H9 (cell line): Measurements from ENCODE around the gene ROCK1. TPM values are rescaled to one million over a fixed set of nuclear protein-coding genes. Genes with fewer than 3 reads are reported as not detected.

Experiments used
- DNase-seq: peaks from one replicate; pipeline ENCODE4 v3.0.0-alpha.2; 2017
- H2AFZ ChIP-seq: one replicate; pipeline ENCODE4 v1.6.1; 2013; ENCODE audit warnings: mild to moderate bottlenecking, low read length, control low read depth, moderate library complexity
- H2AK5ac ChIP-seq: 2 replicates; pipeline ENCODE4 v1.6.1; 2013; ENCODE audit warnings: low read length, control low read depth, mixed read lengths; ENCODE audit not compliant: insufficient read length
- H2BK120ac ChIP-seq: one replicate; pipeline ENCODE4 v1.6.1; 2013; ENCODE audit warnings: low read depth, mild to moderate bottlenecking, low read length, control low read depth, inconsistent platforms; ENCODE audit not compliant: poor library complexity, severe bottlenecking
- H2BK12ac ChIP-seq: 2 replicates; pipeline ENCODE4 v1.6.1; 2013; ENCODE audit warnings: low read length, control low read depth, mixed read lengths, low read depth; ENCODE audit not compliant: insufficient read length
- H2BK15ac ChIP-seq: 2 replicates; pipeline ENCODE4 v1.6.1; 2013; ENCODE audit warnings: low read depth, low read length, control low read depth
- H2BK20ac ChIP-seq: one replicate; pipeline ENCODE4 v1.6.1; 2013; ENCODE audit warnings: low read depth, mild to moderate bottlenecking, low read length, control low read depth, inconsistent platforms; ENCODE audit not compliant: poor library complexity, severe bottlenecking
- H2BK5ac ChIP-seq: 2 replicates; pipeline ENCODE4 v1.6.1; 2013; ENCODE audit warnings: low read length, control low read depth, mixed read lengths; ENCODE audit not compliant: insufficient read length
- H3K14ac ChIP-seq: 2 replicates; pipeline ENCODE4 v1.6.1; 2013; ENCODE audit warnings: low read length, control low read depth; ENCODE audit not compliant: insufficient read depth
- H3K18ac ChIP-seq: 2 replicates; pipeline ENCODE4 v1.6.1; 2013; ENCODE audit warnings: low read depth, mild to moderate bottlenecking, mixed read lengths, low read length, control low read depth; ENCODE audit not compliant: insufficient read length
- H3K23ac ChIP-seq: 2 replicates; pipeline ENCODE4 v1.6.1; 2013; ENCODE audit warnings: low read length, control low read depth, mixed read lengths, low read depth; ENCODE audit not compliant: insufficient read length
- H3K23me2 ChIP-seq: 2 replicates; pipeline ENCODE4 v1.6.1; 2013; ENCODE audit warnings: low read depth, mild to moderate bottlenecking, mixed read lengths, low read length, control low read depth; ENCODE audit not compliant: insufficient read length, poor library complexity, severe bottlenecking
- H3K27ac ChIP-seq: 2 replicates; pipeline ENCODE4 v1.5.1; 2013; ENCODE audit warnings: low read length, control low read depth, mixed read lengths, low read depth; ENCODE audit not compliant: insufficient read length
- H3K27me3 ChIP-seq: 2 replicates; pipeline ENCODE4 v1.6.1; 2013; ENCODE audit warnings: low read length, control low read depth, inconsistent platforms; ENCODE audit not compliant: insufficient read depth
- H3K4ac ChIP-seq: 2 replicates; pipeline ENCODE4 v1.6.1; 2013; ENCODE audit warnings: low read depth, mild to moderate bottlenecking, control low read depth, inconsistent platforms, low read length, moderate library complexity
- H3K4me1 ChIP-seq: 2 replicates; pipeline ENCODE4 v1.6.1; 2013; ENCODE audit warnings: low read length, control low read depth, inconsistent platforms; ENCODE audit not compliant: insufficient read depth
- H3K4me2 ChIP-seq: 2 replicates; pipeline ENCODE4 v1.6.1; 2013; ENCODE audit warnings: low read length, control low read depth, mixed read lengths; ENCODE audit not compliant: insufficient read length, insufficient read depth
- H3K56ac ChIP-seq: 2 replicates; pipeline ENCODE4 v1.6.1; 2013; ENCODE audit warnings: low read depth, mild to moderate bottlenecking, mixed read lengths, low read length, control low read depth; ENCODE audit not compliant: insufficient read length
- H3K79me1 ChIP-seq: 2 replicates; pipeline ENCODE4 v1.6.1; 2013; ENCODE audit warnings: low read depth, mild to moderate bottlenecking, moderate library complexity, low read length, control low read depth, inconsistent platforms; ENCODE audit not compliant: insufficient read depth, poor library complexity, severe bottlenecking
- H3K79me2 ChIP-seq: 2 replicates; pipeline ENCODE4 v1.6.1; 2013; ENCODE audit warnings: low read length, control low read depth, inconsistent platforms; ENCODE audit not compliant: insufficient read depth
- H3K9ac ChIP-seq: 2 replicates; pipeline ENCODE4 v1.6.1; 2013; ENCODE audit warnings: low read length, control low read depth, mixed read lengths; ENCODE audit not compliant: insufficient read length; ENCODE audit errors: extremely low read depth
- H3K9me3 ChIP-seq: one replicate; pipeline ENCODE4 v1.6.1; 2013; ENCODE audit warnings: low read depth, low read length, inconsistent platforms; ENCODE audit not compliant: control insufficient read depth
- H3T11ph ChIP-seq: one replicate; pipeline ENCODE4 v1.6.1; 2013; ENCODE audit warnings: mild to moderate bottlenecking, low read length, control low read depth, inconsistent platforms
- H4K20me1 ChIP-seq: one replicate; pipeline ENCODE4 v1.6.1; 2013; ENCODE audit not compliant: control insufficient read depth, insufficient read length, insufficient read depth
- H4K5ac ChIP-seq: 2 replicates; pipeline ENCODE4 v1.6.1; 2013; ENCODE audit warnings: low read depth, mild to moderate bottlenecking, mixed read lengths, low read length, control low read depth; ENCODE audit not compliant: insufficient read length
- H4K8ac ChIP-seq: replicated peaks from 2 replicates; pipeline ENCODE4 v1.6.1; 2013; ENCODE audit warnings: low read length, control low read depth, mixed read lengths, low read depth; ENCODE audit not compliant: insufficient read length
- H4K91ac ChIP-seq: 2 replicates; pipeline ENCODE4 v1.6.1; 2013; ENCODE audit warnings: low read depth, mild to moderate bottlenecking, moderate library complexity, mixed read lengths, low read length, control low read depth; ENCODE audit not compliant: insufficient read length
- H3K27ac Mint-ChIP-seq, 3 experiments: 2 replicates in 2 of 3; 3 replicates in 1 of 3; pipeline ENCODE4 v1.8.0; 2020 to 2021; ENCODE audit warnings: mixed read lengths in 3 of 3, mild to moderate bottlenecking in 1 of 3, moderate library complexity in 1 of 3
- H3K27me3 Mint-ChIP-seq: 2 replicates; pipeline ENCODE4 v1.8.0; 2021; ENCODE audit warnings: low read depth, mild to moderate bottlenecking, moderate library complexity, mixed read lengths
- H3K36me3 Mint-ChIP-seq, 3 experiments: 2 replicates in 2 of 3; 3 replicates in 1 of 3; pipeline ENCODE4 v1.8.0; 2020 to 2021; ENCODE audit warnings: low read depth in 3 of 3, mixed read lengths in 3 of 3; ENCODE audit not compliant: insufficient read depth in 1 of 3
- H3K4me1 Mint-ChIP-seq, 2 experiments: 2 replicates each; pipeline ENCODE4 v1.8.0; 2020; ENCODE audit warnings: mixed read lengths in 2 of 2
- H3K4me3 Mint-ChIP-seq, 2 experiments: 2 replicates in 1 of 2; 3 replicates in 1 of 2; pipeline ENCODE4 v1.8.0; 2020 to 2021; ENCODE audit warnings: mild to moderate bottlenecking in 2 of 2, mixed read lengths in 2 of 2, moderate library complexity in 1 of 2
- H3K9me3 Mint-ChIP-seq, 2 experiments: 2 replicates in 1 of 2; 3 replicates in 1 of 2; pipeline ENCODE4 v1.8.0; 2020; ENCODE audit warnings: mild to moderate bottlenecking in 2 of 2, mixed read lengths in 2 of 2, moderate library complexity in 1 of 2
- CTCF ChIP-seq: fragments of 200-600 bp; sonication (generic); conservative IDR thresholded peaks from 3 replicates; pipeline ENCODE4 v1.8.0; 2021; ENCODE audit warnings: antibody characterized with exemption, mild to moderate bottlenecking
- WGBS: extraction: QIAGEN DNeasy Blood & Tissue Kit; methylation state at CpG from one replicate; pipeline ENCODE4 v1.1.7; 2013; ENCODE audit warnings: missing lambda C conversion rate, low lambda C conversion rate, mixed read lengths; ENCODE audit not compliant: insufficient read length; ENCODE audit errors: extremely low coverage; 5-methylcytosine and 5-hydroxymethylcytosine counted together
- long read RNA-seq: library from polyadenylated mRNA; unstranded; transcript quantifications from one replicate; pipeline ENCODE4 v2.0.0, GENCODE V29; 2020
- total RNA-seq: library from RNA; stranded (reverse); gene quantifications from 2 replicates; pipeline ENCODE4 v1.2.1, GENCODE V29; 2021

The ROCK1 gene
- 37.6 and 38.2 TPM in 2 replicates for total RNA-seq
- long read RNA-seq, partial matches to known transcripts: 318 of 346 reads
- long read RNA-seq, other reads (novel, unspliced or antisense): 28 of 346 reads

- Histone ChIP-seq H2AFZ (peak within 1 kb of the TSS; percentile 97), H4K5ac (no peak within 1 kb of the TSS), H3K79me2 (peaks cover 22% of the 10 kb centered on the region; the same call in 1 of the 2 replicates), H4K20me1 (no peaks in the 10 kb centered on the region), H2BK15ac (no peak within 1 kb of the TSS), H3K14ac (peak within 1 kb of the TSS; percentile 98), H3K4ac (no peak within 1 kb of the TSS), H3K79me1 (no peaks in the 10 kb centered on the region), H3K4me2 (peak within 1 kb of the TSS; percentile 86), H4K91ac (no peak within 1 kb of the TSS), H3K23ac (no peak within 1 kb of the TSS), H2BK120ac (no peak within 1 kb of the TSS), H3K9me3 (no peaks in the 10 kb centered on the region), H3K18ac (peak within 1 kb of the TSS; percentile 91), H2BK20ac (no peak within 1 kb of the TSS), H3K27ac (peak within 1 kb of the TSS; percentile 37), H3K9ac (peak within 1 kb of the TSS; percentile 94), H2BK5ac (no peak within 1 kb of the TSS), H3K23me2 (peaks cover 8% of the 10 kb centered on the region), H2BK12ac (peak within 1 kb of the TSS; percentile 15), H2AK5ac (no peak within 1 kb of the TSS), H3K27me3 (no peaks in the 10 kb centered on the region), H3K56ac (no peak within 1 kb of the TSS), H3T11ph (no peak within 1 kb of the TSS), H4K8ac (no peak within 1 kb of the TSS), H3K4me1 (peaks cover 3% of the 10 kb centered on the region; the same call in 1 of the 2 replicates)
- TF ChIP-seq CTCF: no peak
- no CpG with 5 or more reads among the region's 80 CpGs for WGBS
- Mint-ChIP-seq H3K4me1 (peaks cover 18 to 19% of the 10 kb centered on the region in 2 experiments), H3K27ac (peak within 1 kb of the TSS; percentile 89 to 97 (median 93)), H3K27me3 (peaks cover 18% of the 10 kb centered on the region), H3K36me3 (no peaks in the 10 kb centered on the region; a peak in 1 of 7 replicates), H3K4me3 (no peak within 1 kb of the TSS; a peak in 5 of 5 replicates), H3K9me3 (peaks cover 3% of the 10 kb centered on the region in 2 experiments; a peak in 2 of 5 replicates)
- peak; percentile 99 for DNase-seq
Observed at GRCh38 chr18:21111346-21112139, at the start of gene ROCK1. Gene ROCK1, minus strand, starts transcription at chr18:21111813. Its CDS starts 903 bp downstream, at chr18:21110910.
